Stimulated activated CD8-positive, alpha-beta memory T cell treated with anti-CD3 and anti-CD28 coated beads, Interleukin-4, amount 100 ng/mL, for 4 hours (primary cell): ENCODE measurements around the gene LRP5.
"Not testable (repeated sequence)": the region's sequence is repeated elsewhere in the genome, so short reads cannot be mapped to it uniquely, and the experiment has no call there.

Experiments
- DNase-seq, 2 donors: peaks; one replicate each; pipeline ENCODE4 v3.0.0-alpha.2; 2020; ENCODE audit warnings: low read depth in 2 of 2, low spot score in 1 of 2

LRP5 gene

DNA sequence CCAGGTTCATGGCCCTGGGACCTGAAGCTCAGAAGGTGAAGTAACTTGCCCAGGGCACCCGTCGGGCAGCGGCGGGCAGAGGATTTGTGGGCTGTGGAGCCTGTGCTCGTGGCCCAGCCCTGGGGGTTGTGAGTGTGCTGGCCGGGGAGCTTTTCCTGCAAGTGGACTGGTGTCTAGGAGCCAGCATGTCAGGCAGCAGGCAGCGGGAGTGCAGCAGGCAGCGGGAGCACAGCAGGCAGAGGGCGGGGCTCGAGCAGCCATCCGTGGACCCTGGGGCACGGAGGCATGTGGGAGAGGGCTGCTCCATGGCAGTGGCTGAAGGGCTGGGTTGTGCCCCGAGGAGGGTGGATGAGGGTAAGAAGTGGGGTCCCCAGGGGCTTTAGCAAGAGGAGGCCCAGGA is 75.4 kb downstream of the LRP5 start:
- DNase-seq = no peak

DNA sequence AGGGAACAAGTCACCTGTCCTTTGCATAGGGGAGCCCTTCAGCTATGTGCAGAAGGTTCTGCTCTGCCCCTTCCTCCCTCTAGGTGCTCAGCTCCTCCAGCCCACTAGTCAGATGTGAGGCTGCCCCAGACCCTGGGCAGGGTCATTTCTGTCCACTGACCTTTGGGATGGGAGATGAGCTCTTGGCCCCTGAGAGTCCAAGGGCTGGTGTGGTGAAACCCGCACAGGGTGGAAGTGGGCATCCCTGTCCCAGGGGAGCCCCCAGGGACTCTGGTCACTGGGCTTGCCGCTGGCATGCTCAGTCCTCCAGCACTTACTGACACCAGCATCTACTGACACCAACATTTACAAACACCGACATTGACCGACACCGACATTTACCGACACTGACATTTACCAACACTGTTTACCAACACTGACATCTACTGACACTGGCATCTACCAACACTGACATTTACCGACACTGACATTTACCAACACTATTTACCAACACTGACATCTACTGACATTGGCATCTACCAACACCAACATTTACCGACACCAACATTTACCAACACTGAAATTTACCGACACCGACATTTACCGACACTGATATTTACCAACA is 76.3 kb downstream of the LRP5 start:
- DNase-seq = no peak

DNA sequence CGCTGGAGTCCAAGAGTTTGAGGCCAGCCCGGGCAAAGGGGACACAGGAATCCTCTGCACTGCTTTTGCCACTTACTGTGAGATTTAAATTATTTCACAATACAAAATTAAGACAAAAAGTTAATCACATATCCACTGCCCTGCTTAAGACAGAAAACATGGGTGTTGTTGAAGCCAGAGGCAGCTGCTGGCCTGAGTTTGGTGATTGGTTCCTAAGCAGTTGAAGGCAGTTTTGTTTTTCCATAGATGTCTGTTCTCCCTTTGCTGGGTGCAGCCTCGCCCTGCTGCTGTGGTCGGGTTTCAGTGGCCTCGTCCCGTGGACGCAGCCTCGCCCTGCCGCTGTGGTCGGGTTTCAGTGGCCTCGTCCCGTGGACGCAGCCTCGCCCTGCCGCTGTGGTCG is 77.9 kb downstream of the LRP5 start:
- DNase-seq = no peak

DNA sequence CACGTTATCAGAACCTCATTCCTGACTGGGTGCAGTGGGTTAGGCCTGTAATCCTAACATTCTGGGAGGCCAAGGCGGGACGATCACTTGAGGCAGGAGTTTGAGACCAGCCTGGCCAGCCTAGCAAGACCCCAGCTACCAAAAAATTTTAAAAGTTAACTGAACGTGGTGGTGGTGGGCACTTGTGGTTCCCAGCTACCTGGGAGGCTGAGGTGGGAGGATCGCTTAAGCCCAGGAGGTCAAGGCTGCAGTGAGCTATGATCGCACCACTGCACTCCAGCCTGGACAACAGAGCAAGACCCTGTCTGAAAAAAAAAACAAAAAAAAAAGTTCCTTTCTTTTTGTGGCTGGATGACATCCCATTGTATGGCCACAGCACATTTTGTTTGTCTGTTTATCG is 80.4 kb downstream of the LRP5 start:
- no peak for DNase-seq

DNA sequence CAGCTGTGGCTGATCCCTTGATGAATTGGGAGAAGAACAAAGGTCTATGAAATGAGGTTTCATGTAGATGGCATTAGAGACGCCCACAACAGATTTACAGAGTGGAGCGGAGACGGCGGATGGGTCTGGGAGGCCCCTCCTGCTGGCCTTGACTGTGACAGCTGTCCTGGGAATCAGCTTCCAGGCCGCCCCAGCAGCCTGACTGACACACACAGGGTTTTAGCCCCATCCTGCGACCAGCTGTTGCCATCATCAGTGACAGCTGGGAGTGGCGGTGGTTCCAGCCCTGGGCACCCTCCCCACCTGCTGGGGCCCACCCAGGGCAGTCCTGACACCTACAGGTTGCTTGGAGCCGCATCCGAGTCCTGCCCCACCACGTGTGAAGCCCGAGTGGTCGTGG is 84.1 kb downstream of the LRP5 start:
- DNase-seq = no peak

DNA sequence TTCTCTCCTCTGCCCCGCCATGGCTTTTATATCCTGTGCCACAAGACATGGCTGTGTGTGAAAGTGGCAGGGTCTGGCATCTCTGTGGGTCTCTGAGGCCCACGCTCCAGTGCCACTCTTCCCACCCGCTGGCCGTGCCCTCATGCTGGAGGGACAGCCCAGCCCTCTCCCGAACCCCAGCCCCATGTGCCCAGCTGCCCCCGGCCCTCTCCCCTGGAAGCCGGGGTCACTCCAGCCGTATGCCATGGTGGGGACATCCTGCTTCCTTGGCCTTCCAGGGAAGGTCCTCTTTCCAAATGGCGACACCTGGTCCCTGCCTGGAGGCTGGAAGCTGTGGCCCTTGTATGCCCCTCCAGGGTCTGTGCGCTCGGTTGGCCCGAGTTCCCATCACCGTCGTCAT is 84.9 kb downstream of the LRP5 start:
- no peak for DNase-seq

DNA sequence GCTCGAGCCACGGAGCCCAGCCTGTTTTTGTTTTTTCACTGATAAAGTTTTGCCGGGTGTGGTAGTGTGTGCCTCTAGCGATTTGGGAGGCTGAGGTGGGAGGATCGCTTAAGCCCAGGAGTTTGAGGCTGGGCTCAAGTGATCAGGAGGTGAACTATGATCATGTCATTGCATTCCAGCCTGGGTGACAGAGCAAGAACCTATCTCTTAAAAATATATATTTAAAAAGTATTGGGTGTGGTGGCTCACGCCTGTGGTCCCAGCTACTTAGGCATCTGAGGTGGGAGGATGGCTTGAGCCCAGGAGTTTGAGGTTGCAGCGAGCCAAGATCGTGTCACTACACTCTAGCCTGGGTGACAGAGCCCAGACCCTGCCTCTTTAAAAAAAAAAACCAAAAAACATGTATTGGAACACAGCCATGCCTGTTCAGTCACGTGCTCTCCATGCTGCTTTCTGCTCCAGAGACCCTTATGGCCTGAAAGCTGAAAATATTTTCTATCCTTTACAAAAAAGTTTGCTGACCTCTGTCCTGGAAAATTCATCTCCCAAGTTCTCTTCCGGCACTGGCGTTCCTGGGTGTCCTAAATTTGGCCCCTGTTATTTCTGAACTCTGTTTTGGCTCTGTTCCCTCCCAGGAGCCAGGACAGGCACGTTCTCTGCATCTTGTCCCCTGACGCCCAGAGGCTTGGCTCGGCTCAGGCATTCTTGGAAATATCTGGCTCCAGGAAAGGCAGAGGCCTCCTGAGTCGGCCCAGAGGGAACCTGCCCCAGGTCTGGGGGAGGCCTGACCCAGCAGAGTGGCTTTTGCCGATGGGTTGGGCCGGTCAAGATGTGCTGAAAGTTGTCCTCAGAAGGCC is 86.8 kb downstream of the LRP5 start:
- no peak for DNase-seq

DNA sequence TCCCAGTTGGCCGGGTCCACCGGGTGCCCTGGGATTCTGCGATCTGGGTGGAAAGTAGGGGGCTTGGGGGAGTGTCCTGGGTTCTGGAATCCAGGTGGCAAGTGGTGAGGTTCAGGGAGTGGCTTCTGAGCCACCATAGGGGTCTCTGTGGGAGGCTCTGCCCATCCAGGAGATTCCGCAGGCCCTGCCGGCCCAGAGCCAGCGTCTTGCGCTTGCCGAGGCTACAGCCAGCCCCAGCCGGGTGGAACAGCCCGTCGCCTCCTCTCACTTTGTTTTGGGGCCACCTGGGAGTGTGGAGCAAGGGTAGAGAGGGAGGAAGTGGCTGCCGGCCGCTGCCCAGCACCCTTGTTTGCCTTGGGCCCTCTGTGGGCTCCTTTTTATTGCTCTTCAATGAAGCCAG is 87.5 kb downstream of the LRP5 start:
- DNase-seq = no peak

DNA sequence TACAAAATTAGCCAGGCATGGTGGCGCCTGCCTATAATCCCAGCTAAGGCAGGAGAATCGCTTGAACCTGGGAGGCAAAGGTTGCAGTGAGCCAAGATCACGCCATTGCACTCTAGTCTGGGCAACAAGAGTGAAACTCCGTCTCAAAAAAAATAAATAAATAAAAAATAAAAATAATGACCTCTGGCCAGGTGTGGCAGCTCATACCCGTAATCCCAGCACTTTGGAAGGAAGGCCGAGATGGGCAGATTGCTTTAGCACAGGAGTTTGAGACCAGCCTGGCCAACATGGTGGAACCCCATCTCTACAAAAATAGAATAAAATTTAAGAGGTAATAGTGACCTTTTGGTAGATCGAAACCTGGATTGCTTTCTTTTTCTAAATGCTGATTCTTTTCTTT is 88.2 kb downstream of the LRP5 start:
- not testable (repeated sequence) for DNase-seq

DNA sequence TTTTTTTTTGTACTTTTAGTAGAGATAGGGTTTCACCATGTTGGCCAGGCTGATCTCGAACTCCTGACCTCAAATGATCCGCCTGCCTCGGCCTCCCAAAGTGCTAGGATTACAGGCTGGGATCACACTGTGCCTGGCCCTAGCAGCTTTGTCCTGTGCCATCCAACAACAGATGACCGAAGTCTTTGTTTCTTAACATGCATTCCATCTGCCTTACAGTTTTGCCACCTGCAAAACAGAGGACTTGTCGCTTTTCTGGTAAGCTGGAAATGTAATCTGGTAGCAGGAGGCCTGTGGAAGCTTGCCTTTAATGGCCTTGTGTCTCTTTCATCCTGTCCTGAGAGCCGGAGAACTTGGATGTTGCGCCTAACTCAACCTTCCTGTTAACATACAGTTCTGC is 89.5 kb downstream of the LRP5 start:
- DNase-seq = no peak

DNA sequence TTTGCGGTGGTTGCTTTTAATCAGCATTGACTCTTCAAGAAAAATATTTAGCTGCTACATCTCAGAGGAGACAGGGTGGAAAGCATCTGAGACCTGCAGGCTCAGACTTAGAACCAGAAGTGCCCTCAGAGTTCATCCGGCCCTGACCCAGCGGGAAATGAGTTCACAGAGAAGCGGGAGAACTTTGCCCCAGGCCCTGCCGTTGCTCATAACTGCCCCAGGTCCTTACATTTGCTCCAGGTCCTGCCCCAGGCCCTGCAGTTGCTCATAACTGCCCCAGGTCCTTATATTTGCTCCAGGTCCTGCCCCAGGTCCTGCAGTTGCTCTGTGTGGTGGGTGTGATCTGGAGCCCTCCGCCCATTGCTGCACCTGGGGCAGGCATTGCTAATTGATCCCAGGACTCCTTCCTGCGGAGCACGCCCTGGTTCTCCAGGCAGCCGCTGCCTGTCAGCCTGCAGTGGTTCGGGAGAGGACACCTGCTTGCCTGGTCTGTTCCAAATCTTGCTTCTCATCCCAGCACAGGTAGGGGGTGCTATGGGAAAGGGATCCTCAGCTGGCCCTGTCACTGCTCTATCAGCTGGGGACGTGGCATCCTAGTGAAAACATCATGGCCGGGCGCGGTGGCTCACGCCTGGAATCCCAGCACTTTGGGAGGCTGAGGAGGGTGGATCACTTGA is 90.1 kb downstream of the LRP5 start:
- no peak for DNase-seq

DNA sequence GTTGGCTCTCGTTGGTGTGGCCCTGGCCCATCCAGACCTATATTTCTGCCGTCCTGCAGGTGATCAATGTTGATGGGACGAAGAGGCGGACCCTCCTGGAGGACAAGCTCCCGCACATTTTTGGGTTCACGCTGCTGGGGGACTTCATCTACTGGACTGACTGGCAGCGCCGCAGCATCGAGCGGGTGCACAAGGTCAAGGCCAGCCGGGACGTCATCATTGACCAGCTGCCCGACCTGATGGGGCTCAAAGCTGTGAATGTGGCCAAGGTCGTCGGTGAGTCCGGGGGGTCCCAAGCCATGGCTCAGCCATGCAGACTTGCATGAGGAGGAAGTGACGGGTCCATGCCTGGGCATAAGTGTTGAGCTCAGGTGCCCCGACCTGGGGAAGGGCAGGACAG is 91.0 kb downstream of the LRP5 start:
- DNase-seq = no peak

DNA sequence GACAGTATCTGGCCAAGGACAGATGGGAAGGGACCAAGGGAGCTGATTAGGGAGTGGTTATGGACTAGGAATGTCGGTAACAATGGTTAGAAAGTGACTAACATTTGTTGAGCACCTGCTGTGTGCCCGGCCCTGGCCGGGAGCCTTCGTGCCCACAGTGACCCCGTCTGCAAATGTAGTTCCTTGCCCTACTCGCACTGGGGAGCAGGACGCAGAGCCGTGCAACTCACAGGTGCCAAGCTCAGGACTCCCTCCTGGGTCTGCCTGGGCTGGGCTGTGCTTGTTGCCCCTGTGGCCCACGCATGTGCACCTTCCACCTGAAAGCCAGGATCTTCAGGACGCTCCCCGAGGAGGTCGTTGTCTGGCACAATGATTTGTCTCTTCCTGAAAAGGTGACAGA is 91.4 kb downstream of the LRP5 start:
- no peak for DNase-seq

DNA sequence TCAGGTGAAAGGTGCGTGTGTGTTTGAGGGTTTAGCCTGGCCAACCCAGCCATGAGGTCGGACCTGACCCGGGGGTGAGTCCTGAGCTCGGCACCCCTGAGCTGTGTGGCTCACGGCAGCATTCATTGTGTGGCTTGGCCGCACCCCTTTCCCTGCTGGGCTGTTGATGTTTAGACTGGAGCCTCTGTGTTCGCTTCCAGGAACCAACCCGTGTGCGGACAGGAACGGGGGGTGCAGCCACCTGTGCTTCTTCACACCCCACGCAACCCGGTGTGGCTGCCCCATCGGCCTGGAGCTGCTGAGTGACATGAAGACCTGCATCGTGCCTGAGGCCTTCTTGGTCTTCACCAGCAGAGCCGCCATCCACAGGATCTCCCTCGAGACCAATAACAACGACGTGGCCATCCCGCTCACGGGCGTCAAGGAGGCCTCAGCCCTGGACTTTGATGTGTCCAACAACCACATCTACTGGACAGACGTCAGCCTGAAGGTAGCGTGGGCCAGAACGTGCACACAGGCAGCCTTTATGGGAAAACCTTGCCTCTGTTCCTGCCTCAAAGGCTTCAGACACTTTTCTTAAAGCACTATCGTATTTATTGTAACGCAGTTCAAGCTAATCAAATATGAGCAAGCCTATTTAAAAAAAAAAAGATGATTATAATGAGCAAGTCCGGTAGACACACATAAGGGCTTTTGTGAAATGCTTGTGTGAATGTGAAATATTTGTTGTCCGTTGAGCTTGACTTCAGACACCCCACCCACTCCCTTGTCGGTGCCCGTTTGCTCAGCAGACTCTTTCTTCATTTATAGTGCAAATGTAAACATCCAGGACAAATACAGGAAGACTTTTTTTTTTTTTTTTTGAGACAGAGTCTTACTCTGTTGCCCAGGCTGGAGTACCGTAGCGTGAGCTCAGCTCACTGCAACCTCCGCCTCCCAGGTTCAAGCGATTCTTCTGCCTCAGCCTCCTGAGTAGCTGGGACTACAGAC is 94.2 kb downstream of the LRP5 start:
- DNase-seq = no peak

DNA sequence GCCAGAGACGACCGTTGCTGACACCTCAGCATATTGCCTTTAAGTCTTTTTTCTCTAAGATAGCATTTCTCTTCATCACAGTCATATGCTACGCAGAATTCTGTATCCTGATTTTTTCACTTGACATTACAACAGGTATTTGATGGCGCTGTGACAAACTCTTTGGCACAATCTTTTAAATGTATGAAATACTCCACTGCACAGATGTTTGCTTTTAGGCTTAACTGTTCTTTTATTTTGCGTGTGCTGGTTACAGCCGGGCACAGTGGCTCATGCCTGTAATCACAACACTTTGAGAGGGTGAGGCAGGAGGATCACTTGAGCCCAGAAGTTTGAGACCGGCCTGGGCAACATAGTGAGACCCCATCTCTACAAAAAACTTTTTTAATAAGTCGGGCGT is 96.1 kb downstream of the LRP5 start:
- no peak for DNase-seq

DNA sequence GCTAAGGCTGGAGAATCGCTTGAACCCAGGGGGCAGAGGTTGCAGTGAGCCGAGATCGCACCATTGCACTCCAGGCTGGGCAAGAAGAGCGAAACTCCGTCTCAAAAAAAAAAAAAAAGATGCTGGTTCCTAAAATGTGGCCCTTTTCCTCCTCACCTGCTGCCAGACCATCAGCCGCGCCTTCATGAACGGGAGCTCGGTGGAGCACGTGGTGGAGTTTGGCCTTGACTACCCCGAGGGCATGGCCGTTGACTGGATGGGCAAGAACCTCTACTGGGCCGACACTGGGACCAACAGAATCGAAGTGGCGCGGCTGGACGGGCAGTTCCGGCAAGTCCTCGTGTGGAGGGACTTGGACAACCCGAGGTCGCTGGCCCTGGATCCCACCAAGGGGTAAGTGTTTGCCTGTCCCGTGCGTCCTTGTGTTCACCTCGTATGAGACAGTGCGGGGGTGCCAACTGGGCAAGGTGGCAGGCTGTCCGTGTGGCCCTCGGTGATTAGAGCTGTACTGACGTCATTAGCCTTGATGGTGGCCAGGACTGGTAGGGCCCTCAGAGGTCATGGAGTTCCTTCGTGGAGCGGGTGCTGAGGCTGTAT is 97.5 kb downstream of the LRP5 start:
- no peak for DNase-seq

DNA sequence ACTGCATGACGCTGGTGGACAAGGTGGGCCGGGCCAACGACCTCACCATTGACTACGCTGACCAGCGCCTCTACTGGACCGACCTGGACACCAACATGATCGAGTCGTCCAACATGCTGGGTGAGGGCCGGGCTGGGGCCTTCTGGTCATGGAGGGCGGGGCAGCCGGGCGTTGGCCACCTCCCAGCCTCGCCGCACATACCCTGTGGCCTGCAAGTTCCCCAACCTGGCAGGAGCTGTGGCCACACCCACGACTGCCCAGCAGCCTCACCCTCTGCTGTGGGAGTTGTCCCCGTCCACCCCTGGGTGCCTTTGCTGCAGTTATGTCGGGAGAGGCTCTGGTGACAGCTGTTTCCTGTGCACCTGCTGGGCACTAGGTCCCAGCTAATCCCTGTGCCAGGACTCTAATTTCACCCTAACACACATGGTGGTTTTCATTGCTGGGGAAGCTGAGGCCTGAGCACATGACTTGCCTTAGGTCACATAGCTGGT is 99.2 kb downstream of the LRP5 start:
- DNase-seq = no peak

DNA sequence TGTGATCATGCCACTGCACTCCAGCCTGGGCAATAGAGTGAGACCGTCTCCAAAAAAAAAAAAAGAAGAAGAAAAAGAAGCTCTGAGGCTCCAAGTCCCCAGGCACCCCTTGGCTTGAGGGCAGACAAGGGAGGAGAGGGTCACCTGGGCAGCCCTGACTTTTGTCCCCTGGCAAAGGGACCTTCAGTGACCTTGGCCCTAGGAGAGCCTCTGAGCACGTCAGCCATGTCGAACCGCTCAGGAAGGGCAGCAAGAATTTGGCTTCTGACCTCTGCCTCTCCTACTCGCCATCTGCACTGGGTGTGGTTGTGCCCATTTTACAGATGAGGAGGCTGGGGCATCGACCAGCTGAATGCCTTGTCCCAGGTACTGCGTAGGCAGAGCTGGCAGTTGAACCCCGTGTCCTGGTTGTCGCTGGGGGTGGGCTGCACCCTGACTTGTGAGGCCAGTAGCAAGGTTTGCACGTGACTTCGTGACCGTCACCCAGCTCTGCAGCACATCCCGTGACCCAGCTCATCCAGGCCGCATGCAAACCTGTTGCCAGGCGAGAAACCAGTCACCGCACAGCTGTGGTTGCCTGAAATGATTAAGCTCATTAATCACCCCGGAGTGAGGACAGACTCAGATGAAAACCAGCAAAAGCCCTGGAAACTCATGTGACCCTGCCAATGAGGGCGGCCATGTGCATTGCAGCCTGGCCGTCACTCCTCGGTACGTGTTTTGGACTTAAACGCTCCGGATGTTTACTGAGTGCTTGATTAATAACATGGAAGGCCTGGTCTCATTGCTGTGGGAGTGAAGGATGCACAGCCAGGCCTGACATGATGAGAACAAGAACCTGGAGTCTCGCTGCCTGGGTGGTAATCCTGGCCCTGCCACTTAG is 100.4 kb downstream of the LRP5 start:
- no peak for DNase-seq

DNA sequence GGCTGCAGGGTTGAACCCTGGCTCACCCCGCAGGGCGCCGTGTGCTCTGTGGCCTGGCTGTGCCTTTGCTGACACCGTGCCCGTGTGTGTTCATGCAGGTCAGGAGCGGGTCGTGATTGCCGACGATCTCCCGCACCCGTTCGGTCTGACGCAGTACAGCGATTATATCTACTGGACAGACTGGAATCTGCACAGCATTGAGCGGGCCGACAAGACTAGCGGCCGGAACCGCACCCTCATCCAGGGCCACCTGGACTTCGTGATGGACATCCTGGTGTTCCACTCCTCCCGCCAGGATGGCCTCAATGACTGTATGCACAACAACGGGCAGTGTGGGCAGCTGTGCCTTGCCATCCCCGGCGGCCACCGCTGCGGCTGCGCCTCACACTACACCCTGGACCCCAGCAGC is 101.2 kb downstream of the LRP5 start:
- no peak for DNase-seq
